Hepatocyte (in vitro differentiated cells): ENCODE results near the gene ZNF581.

Source experiments
- EZH2 ChIP-seq: fragments of 200-600 bp; sonication (generic); IDR thresholded peaks from 2 replicates; pipeline ENCODE4 v1.6.1; 2016; ENCODE audit warnings: antibody characterized with exemption, mild to moderate bottlenecking, borderline replicate concordance
- EZH2phosphoT487 ChIP-seq: fragments of 200-600 bp; sonication (generic); IDR thresholded peaks from one replicate; pipeline ENCODE4 v1.6.1; 2018; ENCODE audit warnings: antibody characterized with exemption, mild to moderate bottlenecking, low read depth, moderate library complexity; ENCODE audit not compliant: unreplicated experiment, severe bottlenecking
- TF ChIP-seq, protein P1 (sequence below): fragments of 200-600 bp; sonication (generic); IDR thresholded peaks from 2 replicates; pipeline ENCODE4 v1.5.1; 2016; ENCODE audit warnings: antibody characterized with exemption, mild to moderate bottlenecking; ENCODE audit not compliant: poor library complexity

GRCh38 chr19:55594996-55595545, 48.4 kb upstream of the ZNF581 start:
- TF ChIP-seq, protein P1, sequence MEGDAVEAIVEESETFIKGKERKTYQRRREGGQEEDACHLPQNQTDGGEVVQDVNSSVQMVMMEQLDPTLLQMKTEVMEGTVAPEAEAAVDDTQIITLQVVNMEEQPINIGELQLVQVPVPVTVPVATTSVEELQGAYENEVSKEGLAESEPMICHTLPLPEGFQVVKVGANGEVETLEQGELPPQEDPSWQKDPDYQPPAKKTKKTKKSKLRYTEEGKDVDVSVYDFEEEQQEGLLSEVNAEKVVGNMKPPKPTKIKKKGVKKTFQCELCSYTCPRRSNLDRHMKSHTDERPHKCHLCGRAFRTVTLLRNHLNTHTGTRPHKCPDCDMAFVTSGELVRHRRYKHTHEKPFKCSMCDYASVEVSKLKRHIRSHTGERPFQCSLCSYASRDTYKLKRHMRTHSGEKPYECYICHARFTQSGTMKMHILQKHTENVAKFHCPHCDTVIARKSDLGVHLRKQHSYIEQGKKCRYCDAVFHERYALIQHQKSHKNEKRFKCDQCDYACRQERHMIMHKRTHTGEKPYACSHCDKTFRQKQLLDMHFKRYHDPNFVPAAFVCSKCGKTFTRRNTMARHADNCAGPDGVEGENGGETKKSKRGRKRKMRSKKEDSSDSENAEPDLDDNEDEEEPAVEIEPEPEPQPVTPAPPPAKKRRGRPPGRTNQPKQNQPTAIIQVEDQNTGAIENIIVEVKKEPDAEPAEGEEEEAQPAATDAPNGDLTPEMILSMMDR, result no peak
- TF ChIP-seq EZH2, result no peak
- no peak for TF ChIP-seq EZH2phosphoT487
